ENCODE data around the gene SPEN. TPM values are rescaled to one million over a fixed set of nuclear protein-coding genes. Genes with fewer than 3 reads are reported as not detected.
A peak's percentile ranks its signal among the peaks of the same experiment; 100 is the strongest.

Gene SPEN
- total RNA-seq, 1 experiment from 2014 or later: 44.2 TPM

- H3K4me1 Mint-ChIP-seq (ENCODE audit: insufficient read depth, unreplicated experiment): peaks cover 29% of the 10 kb centered on the region
- H3K27me3 Mint-ChIP-seq (ENCODE audit: insufficient read depth, unreplicated experiment): no peaks in the 10 kb centered on the region
- DNase-seq (ENCODE audit: unreplicated experiment): no peak
- H3K36me3 Mint-ChIP-seq (ENCODE audit: insufficient read depth, unreplicated experiment): peaks cover 21% of the 10 kb centered on the region
- no TSS peak for BruUV-seq (replicated peaks)
- POLR2A ChIA-PET: interaction anchor here (0.5 to 1.3 kb wide), 3 partner anchors 17 to 91 kb away, joined by 3 to 5 read pairs (median 4); partner anchors contain the start of gene ZBTB17
- no peak overlapping the region for H3K4me3 Mint-ChIP-seq (ENCODE audit: unreplicated experiment)
- TF ChIP-seq CTCF (IDR thresholded peaks at IDR 0.05; ENCODE audit: unreplicated experiment): no peak
- intact Hi-C loops (cut with micrococcal nuclease): no loop called here
- H3K9me3 Mint-ChIP-seq (ENCODE audit: unreplicated experiment): no peaks in the 10 kb centered on the region
- H3K27ac Mint-ChIP-seq (ENCODE audit: low read depth, unreplicated experiment): peak overlapping the region; percentile 46
- CTCF ChIA-PET: interaction anchor here (0.7 to 1.7 kb wide), 3 partner anchors 36 to 167 kb away, joined by 3 to 6 read pairs (median 3); no protein-coding TSS in a partner anchor
Measured at GRCh38 chr1:15958793-15959192, 111.3 kb downstream of the SPEN start.

- CTCF ChIA-PET: interaction anchor here (1.4 kb wide), 1 partner anchor 168 kb away, joined by 3 read pairs; no protein-coding TSS in a partner anchor
- no peaks in the 10 kb centered on the region for H3K9me3 Mint-ChIP-seq (ENCODE audit: unreplicated experiment)
- POLR2A ChIA-PET: interaction anchor here (0.6 to 1.3 kb wide), 2 partner anchors 17 to 91 kb away, joined by 4 to 5 read pairs; partner anchors contain the start of gene ZBTB17
- DNase-seq (ENCODE audit: unreplicated experiment): no peak
- no peaks in the 10 kb centered on the region for H3K27me3 Mint-ChIP-seq (ENCODE audit: insufficient read depth, unreplicated experiment)
- intact Hi-C loops (cut with micrococcal nuclease): no loop called here
- BruUV-seq (replicated peaks): no TSS peak
- no peak for TF ChIP-seq CTCF (IDR thresholded peaks at IDR 0.05; ENCODE audit: unreplicated experiment)
- no peak overlapping the region for H3K4me3 Mint-ChIP-seq (ENCODE audit: unreplicated experiment)
- peaks cover 28% of the 10 kb centered on the region for H3K4me1 Mint-ChIP-seq (ENCODE audit: insufficient read depth, unreplicated experiment)
- peak overlapping the region; percentile 46 for H3K27ac Mint-ChIP-seq (ENCODE audit: low read depth, unreplicated experiment)
- peaks cover 21% of the 10 kb centered on the region for H3K36me3 Mint-ChIP-seq (ENCODE audit: insufficient read depth, unreplicated experiment)
Measured at GRCh38 chr1:15959424-15959823, 111.9 kb downstream of the SPEN start.

- CTCF ChIA-PET: interaction anchor here (0.7 to 1.4 kb wide), 2 partner anchors 168 to 543 kb away, joined by 3 read pairs; no protein-coding TSS in a partner anchor
- intact Hi-C loops (cut with micrococcal nuclease): no loop called here
- H3K9me3 Mint-ChIP-seq (ENCODE audit: unreplicated experiment): no peaks in the 10 kb centered on the region
Measured at GRCh38 chr1:15959827-15960446, 112.4 kb downstream of the SPEN start.

More at GRCh38 chr1:15959827-15960446, 112.4 kb downstream of the SPEN start:
- H3K27ac Mint-ChIP-seq (ENCODE audit: low read depth, unreplicated experiment): no peak overlapping the region
- H3K36me3 Mint-ChIP-seq (ENCODE audit: insufficient read depth, unreplicated experiment): peaks cover 21% of the 10 kb centered on the region
- TF ChIP-seq CTCF (IDR thresholded peaks at IDR 0.05; ENCODE audit: unreplicated experiment): no peak
- peaks cover 28% of the 10 kb centered on the region for H3K4me1 Mint-ChIP-seq (ENCODE audit: insufficient read depth, unreplicated experiment)
- no peak for DNase-seq (ENCODE audit: unreplicated experiment)
- no peak overlapping the region for H3K4me3 Mint-ChIP-seq (ENCODE audit: unreplicated experiment)
- POLR2A ChIA-PET: interaction anchor here (1.3 kb wide), 2 partner anchors 16 kb away, joined by 4 to 5 read pairs; partner anchors contain the start of gene ZBTB17
- no TSS peak for BruUV-seq (replicated peaks)
- no peaks in the 10 kb centered on the region for H3K27me3 Mint-ChIP-seq (ENCODE audit: insufficient read depth, unreplicated experiment)

Measured in MCF 10A (cell line).